Measurements from ENCODE around the gene FAM222B.
"Not testable (repeated sequence)": the region's sequence is repeated elsewhere in the genome, so short reads cannot be mapped to it uniquely, and the experiment has no call there.

FAM222B gene

GRCh38 chr17:28725660-28726225 is 116.8 kb downstream of the FAM222B start:
- peak in 1 of 2 donors; percentile 7 for DNase-seq

GRCh38 chr17:28725166-28725659 is 117.4 kb downstream of the FAM222B start:
- DNase-seq, result no peak

DNA sequence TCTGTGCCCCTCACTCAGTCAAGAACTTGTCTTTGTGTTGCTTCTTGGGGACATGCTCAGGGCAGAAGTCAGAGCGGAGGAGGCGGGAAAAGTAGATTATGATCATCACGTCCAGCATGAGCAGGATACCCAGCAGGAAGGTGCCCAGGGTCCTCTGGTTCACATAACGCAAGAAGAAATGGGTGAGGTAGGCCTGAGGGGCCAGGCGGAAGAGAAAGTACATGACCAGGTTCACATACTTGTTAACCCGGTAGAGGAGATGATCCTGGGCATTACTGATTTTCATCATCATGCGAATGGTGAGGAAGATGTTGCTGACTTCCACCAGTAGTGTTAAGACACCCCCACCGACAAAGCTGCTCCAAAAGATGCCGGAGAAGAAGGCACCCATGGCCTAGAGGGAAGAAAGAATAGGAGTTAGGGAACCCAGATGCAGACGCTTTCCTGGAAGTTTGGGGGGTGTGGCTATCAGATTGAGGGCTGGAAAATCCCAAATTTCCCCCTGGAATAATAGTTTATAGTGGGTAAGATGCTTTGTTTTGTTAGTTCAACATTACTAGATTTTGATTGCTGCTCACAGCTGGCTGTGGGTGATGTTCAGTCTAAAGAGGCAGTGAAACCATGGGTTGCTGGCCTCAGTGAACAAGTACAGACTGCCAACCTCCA is 118.0 kb downstream of the FAM222B start:
- DNase-seq, result no peak

- not testable (repeated sequence) for DNase-seq
Observed at GRCh38 chr17:28723836-28724499, 118.6 kb downstream of the FAM222B start.

DNA sequence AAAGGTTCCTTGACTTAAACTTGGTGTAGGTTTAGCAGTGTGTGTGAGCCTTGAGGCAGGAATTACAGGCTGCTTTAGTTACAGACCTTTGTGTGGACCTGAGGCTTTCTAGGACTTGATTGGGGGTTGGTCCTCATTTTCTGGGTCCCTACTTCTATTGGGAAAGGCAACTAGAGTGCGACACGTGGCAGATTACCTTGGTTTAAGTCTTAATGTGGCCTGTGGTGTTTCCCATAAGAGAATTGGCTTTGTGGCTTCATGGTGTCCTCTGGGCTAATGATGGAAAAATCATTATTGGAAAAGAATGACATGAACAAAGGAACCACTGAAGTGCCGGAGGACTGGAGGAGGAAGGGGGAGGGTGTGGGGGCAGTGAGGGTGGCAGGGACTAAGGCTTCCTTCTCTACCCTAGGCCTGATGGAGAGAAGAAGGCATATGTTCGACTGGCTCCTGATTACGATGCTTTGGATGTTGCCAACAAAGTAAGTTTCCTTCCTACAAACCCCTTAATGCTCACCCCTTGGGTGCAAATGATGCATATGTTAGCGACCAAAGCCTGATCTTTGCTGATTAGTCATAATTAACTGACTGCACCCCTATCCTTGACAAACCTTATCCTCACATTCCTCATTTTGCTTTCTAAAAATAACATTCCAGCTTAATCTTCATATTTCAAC is 119.3 kb downstream of the FAM222B start:
- no peak for DNase-seq

- DNase-seq, result no peak
Observed at GRCh38 chr17:28722417-28723158, 120.0 kb downstream of the FAM222B start.

- DNase-seq, result not testable (repeated sequence)
Observed at GRCh38 chr17:28720997-28721329, 121.6 kb downstream of the FAM222B start.

DNA sequence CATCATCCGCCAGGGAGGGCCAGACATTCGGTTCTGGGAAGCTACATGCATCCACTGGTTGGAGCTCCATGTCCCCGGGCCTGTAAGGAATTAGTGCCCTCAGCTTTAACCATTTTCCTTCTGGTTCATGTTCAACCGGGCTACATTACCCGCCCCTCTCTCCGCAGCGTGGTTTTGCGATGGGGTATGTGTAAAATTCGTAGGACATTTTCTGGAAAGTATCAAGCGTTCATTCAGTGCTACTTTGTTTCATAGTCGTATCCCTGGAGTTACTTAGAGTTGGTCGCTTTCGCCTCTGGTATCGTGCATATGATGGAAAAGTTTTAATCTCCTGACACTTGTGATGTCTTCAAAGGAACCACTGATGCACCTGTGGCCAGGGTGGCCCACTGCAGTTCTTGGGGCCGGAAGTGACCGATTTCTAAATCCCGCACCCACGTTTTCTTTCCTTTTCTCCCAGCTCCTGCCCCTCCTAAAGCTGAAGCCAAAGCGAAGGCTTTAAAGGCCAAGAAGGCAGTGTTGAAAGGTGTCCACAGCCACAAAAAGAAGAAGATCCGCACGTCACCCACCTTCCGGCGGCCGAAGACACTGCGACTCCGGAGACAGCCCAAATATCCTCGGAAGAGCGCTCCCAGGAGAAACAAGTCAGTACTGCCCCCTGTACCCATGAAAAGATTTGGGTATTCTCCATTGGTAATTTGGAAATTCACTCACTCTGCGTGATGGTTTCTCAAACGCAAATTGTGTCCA is 122.2 kb downstream of the FAM222B start:
- peak in 1 of 2 donors; percentile 17 for DNase-seq

DNA sequence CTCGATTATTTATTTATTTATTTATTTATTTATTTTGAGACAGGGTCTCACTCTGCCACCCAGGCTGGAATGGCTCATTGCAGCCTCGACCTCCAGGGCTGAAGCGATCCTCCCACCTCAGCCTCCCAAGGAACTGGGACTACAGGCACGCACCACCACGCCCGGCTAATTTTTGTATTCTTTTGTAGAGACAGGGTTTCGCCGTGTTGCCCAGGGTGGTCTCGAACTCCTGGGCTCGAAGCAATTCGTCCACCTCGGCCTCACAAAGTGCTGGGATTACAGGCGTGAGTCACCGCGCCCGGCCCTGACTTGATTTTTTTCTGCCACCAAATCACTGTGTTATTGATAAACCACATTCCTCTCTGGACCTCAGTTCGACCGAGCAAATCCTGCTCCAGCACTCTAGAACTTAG is 123.6 kb downstream of the FAM222B start:
- DNase-seq, result no peak

DNA sequence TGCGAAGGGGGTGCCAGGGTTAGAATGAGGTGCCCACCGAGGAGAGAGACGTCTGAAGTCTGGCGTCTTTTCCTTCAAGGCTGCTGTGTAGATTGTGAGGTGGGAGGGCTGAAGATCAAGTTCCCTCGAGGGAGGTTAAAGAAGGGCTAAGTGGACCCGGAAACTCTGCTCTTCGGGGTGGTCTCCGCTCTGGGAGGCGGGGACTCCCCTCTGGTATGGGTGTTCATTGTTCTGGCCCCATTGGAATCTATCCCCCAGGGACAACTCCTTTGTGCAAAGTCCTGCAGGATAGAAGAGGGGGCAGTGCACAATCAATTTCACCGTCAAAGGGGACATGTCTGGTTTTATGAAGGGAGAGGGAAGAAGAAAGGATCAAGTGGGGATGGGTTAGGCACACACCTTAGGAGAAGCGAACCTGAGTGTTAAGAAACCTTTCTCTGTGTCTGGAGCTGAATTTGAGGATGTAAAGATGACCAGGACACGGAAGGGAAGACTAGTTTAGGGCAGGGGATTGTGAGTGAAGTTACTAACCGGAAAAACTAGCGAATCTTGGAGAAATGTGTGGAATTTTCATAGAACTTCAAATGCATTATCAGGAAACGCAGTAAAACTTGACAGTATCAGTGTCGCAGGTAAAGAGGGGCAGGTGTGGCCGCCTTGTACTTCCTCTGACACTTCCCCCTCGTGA is 124.1 kb downstream of the FAM222B start:
- no peak for DNase-seq

DNA sequence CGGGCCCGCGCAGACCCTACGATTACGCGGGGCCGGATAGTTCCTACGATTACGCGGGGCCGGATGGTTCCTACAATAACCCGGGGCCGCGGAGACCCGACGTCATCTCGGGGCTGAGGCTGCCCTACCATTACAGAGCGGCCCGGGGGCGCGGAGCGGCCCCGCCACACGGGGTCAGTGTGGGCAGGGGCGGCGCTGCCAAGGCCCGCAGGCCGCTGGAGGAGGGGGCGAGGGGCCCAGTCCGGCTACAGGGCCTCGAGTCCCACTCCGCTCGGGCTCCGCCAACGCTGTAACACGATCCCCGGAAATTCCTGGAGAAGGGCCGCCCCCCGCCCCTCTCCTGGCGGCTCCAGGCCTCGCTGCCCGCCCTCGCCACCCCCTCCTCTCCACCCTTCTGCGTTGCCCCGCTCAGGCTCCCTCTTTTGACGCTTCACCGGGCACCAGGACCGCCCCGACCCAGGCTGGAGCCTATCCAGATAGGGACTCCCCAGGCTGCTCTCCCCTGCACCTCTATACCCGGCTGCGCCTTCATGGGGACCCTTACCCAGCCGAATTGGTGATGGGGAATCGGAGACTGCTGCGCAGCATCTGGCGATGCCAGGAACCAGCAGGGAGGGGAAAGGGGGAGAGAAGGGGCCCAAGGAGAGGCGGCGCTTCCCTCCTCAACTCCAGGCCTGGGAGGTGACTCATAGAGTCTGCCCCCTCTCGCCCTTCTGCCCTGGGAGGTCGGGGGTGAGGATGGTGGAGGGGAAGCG is 124.8 kb downstream of the FAM222B start, which contains the start of gene RAB34:
Gene RAB34, minus strand, starts transcription at position 291 of the 755 bp plus-strand sequence. CDS start 602 bp downstream, outside the sequence.
- DNase-seq, result peak; percentile 18 to 24

- no peak for DNase-seq
Observed at GRCh38 chr17:28716740-28717577, 125.6 kb downstream of the FAM222B start.

DNA sequence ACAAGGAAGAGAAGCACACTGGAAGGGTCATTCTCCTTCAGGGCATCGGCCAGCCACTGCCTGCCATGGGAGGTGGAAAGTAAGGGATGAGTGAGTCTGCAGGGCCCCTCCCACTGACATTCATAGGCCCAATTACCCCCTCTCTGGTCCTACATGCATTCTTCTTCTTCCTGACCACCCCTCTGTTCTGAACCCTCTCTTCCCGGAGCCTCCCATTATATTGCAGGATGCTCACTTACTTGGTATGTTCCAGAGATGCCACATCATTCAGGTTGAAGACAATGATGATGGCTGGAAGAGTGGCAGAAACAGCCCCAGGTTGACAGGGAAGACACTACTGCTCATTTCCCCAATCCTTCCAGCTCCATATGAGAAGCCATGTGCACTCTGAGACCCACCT is 127.4 kb downstream of the FAM222B start:
- no peak for DNase-seq

GRCh38 chr17:28714281-28714680 is 128.3 kb downstream of the FAM222B start:
- DNase-seq, result no peak

DNA sequence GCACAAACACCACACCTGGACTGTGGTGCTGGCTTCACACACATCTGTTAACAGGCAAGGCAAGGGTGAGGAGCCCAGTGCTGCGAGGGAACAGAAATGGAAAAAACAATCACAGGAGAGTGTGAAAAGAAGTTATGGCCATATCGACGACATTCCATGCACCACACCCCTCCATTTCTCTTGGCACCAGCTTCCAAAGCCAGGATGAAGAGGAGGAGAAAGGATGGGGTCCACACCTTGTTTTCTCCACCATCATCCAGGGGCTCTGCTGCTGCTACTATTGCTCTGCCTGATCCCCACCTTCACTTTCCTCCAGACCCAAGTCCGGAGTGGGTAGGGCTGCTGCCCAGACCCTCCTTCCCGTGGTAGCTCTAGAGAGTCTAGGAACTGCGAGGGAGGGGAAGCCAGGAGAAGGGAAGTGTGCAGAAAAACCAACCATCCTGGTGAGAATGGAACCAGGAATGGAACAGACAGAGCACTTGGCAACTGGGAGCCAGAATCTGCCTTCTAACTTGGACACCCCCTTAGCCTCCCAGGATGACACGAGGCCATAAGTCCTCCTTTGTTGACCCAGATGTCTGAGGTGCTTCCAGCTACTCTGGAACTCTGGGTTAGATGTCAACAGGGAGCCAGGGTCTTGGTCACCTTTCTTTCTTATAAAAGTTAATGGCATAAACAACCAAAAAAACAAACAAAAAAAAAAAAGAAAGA is 129.7 kb downstream of the FAM222B start:
- no peak for DNase-seq

DNA sequence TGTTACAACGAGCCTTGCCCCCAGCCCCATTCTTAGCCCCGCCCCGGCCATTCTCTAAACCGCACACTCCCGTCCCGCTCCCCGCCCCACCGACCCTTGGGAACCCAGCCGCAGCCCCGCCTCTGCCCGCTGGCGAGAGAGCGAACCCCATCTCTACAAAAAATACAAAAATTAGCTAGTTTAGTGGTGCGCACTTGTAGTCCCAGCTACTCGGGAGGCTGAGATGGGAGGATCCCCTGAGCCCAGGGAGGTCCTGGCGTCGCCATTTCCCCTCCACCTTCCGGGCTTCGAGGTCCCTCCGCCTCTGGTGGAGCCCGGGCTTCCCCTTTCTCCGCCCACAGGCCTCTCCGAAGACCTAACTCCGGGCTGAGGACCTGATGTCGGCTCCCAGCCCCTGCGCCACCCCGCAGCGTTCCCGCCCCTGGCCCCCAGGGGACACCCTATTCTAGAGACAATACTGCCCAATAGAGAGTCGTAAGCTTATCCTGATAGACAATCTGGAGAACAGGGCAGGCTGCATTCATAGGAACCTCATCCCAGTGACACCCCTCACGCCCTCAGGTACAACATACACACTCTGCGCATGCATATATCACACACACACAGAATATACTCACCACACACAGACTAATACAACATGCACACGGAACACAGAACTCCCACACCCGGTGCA is 130.4 kb downstream of the FAM222B start:
- DNase-seq, result peak; percentile 67 to 69

DNA sequence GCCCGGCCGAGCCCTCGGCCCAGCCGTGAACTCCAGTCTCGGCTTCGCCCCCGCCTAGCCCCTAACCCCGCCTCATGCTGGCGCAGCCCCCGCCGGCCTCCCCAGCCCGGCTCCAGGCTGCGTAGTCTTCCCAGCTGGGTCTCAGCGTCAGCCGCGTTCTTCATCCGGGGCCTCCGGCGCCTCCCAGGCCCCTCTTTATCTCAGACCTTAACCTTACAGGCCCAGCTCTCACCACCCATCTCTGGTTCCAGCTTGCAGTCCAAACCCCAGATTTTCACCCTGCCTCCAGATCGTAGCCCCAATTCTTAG is 130.9 kb downstream of the FAM222B start, which contains the start of gene PROCA1:
Gene PROCA1, minus strand, starts transcription at position 166 of the 309 bp plus-strand sequence. CDS start 228 bp downstream, outside the sequence.
- no peak for DNase-seq
